Heart left ventricle (tissue), 13 donors: ENCODE data around the gene LTA4H.

Experiments used
- CTCF ChIP-seq, 12 donors: fragments of 200-600 bp; sonication (generic) in 4 of 12; IDR thresholded peaks; one replicate each; pipeline versions ENCODE4 v1.5.0 to v1.8.0; 2018 to 2022; ENCODE audit warnings: antibody characterized with exemption in 12 of 12, mild to moderate bottlenecking in 5 of 12
- POLR2A ChIP-seq, 2 donors: fragments of 450-650 bp; IDR thresholded peaks; one replicate each; pipeline ENCODE4 v1.6.1; 2017; ENCODE audit warnings: antibody characterized with exemption in 2 of 2, mild to moderate bottlenecking in 2 of 2, moderate library complexity in 2 of 2
- donor health status: ischemic (EF 13 %, LVEDD 7.1; RV severe dilation, severe dysfunction).
- donor health status: DM: no; HTN: yes; CAD: no.
- donor health status: DM: no; HTN: no; CAD: no.
- donor health status: ischemic (EF 25% LVEDD 6.9; RV normal size, moderate dysfunction).
- donor health status: ischemic (EF 25% LVEDD 5.7; RV mildly dilated, moderate dysfunction).
- donor health status: ischemic (EF 35%, LVEDD 5.7; RV mildly dilated, moderate dysfunction).
- donor health status: nonischemic (EF 11% LVEDD 7.7; RV severe dilation, severe dysfunction).
- donor health status: DM: yes; HTN: yes; CAD: no.
- donor health status: PGD.
- donor health status: ischemic (EF 29% LVEDD 5.4; RV normal size, mild dysfunction).
- donor health status: nonischemic (EF 23%, LVEDD 6.1; RV moderate dilation, normal function).

DNA sequence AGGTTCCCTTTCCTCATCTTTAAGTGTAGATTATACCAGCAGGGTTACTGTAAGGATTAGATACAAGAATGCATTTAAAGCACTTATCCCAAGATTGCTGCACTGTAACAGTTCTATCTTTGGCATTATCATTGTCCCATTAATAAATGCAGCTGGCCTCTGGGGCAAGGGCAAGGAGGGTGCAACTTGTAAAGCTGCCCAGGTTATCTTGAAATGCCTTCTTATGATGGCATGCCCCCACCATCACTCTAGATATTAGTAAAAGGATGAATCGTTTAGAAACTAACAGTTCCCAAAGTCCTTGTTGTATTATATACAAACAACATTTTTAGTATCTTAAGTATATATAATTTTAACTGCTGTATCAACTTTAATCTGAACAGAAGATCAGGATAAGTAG lies 6.8 kb downstream of the LTA4H start:
- no peak for TF ChIP-seq POLR2A (IDR thresholded peaks at IDR 0.05)
- TF ChIP-seq CTCF (IDR thresholded peaks at IDR 0.05), result no peak
